GM23338 (cell line): ENCODE measurements around the gene NDUFV1. TPM values are rescaled to one million over a fixed set of nuclear protein-coding genes. Genes with fewer than 3 reads are reported as not detected.
"Not testable (repeated sequence)": the region's sequence is repeated elsewhere in the genome, so short reads cannot be mapped to it uniquely, and the experiment has no call there.

Experiments used
- ATAC-seq: fragments of 200-7000 bp; cut with Tn5 transposase; 3 replicates; pipeline ENCODE4 v1.9.1; 2020
- DNase-seq: peaks from one replicate; pipeline ENCODE4 v3.0.0-alpha.2; 2015; ENCODE audit warnings: low spot score
- H2AFZ ChIP-seq: fragments of 200-600 bp; sonication (generic); 2 replicates; pipeline ENCODE4 v1.8.0; 2016; ENCODE audit warnings: antibody characterized with exemption, mild to moderate bottlenecking, moderate library complexity
- H3F3A ChIP-seq: fragments of 200-600 bp; sonication (generic); replicated peaks from 2 replicates; pipeline ENCODE4 v1.8.0; 2017; ENCODE audit warnings: antibody characterized with exemption, mixed run types, low read depth
- H3K27ac ChIP-seq: fragments of 200-600 bp; sonication (generic); 2 replicates; pipeline ENCODE4 v1.6.1; 2016; ENCODE audit warnings: low read depth
- H3K27me3 ChIP-seq: fragments of 200-600 bp; sonication (generic); 2 replicates; pipeline ENCODE4 v1.8.0; 2016; ENCODE audit warnings: mild to moderate bottlenecking, mixed run types, moderate library complexity; ENCODE audit not compliant: insufficient read depth
- H3K36me3 ChIP-seq: fragments of 200-600 bp; sonication (generic); 2 replicates; pipeline ENCODE4 v1.8.0; 2016; ENCODE audit warnings: mild to moderate bottlenecking; ENCODE audit not compliant: insufficient read depth
- H3K4me1 ChIP-seq: fragments of 200-600 bp; sonication (generic); 2 replicates; pipeline ENCODE4 v1.8.0; 2016; ENCODE audit warnings: mild to moderate bottlenecking, moderate library complexity; ENCODE audit not compliant: insufficient read depth
- H3K4me2 ChIP-seq: fragments of 200-600 bp; sonication (generic); 2 replicates; pipeline ENCODE4 v1.7.1; 2017; ENCODE audit warnings: mixed run types
- H3K4me3 ChIP-seq: fragments of 200-600 bp; sonication (generic); 2 replicates; pipeline ENCODE4 v1.6.1; 2016; ENCODE audit warnings: mixed run types
- H3K79me2 ChIP-seq: fragments of 200-600 bp; sonication (generic); replicated peaks from 2 replicates; pipeline ENCODE4 v1.8.0; 2017; ENCODE audit warnings: mild to moderate bottlenecking; ENCODE audit not compliant: insufficient read depth
- H3K9me2 ChIP-seq: fragments of 200-600 bp; sonication (generic); 2 replicates; pipeline ENCODE4 v1.8.0; 2017; ENCODE audit not compliant: insufficient read depth
- H4K20me1 ChIP-seq: fragments of 200-600 bp; sonication (generic); replicated peaks from 2 replicates; pipeline ENCODE4 v1.8.0; 2017; ENCODE audit warnings: mild to moderate bottlenecking; ENCODE audit not compliant: insufficient read depth
- H3K27ac Mint-ChIP-seq: 2 replicates; pipeline ENCODE4 v1.8.0; 2020; ENCODE audit warnings: inconsistent platforms, mild to moderate bottlenecking, moderate library complexity, mixed read lengths
- H3K27me3 Mint-ChIP-seq: 3 replicates; pipeline ENCODE4 v1.8.0; 2022; ENCODE audit warnings: low read depth, mild to moderate bottlenecking, moderate library complexity, mixed read lengths, inconsistent platforms; ENCODE audit not compliant: insufficient read depth, poor library complexity
- H3K36me3 Mint-ChIP-seq: 3 replicates; pipeline ENCODE4 v1.8.0; 2021; ENCODE audit warnings: low read depth, mild to moderate bottlenecking, inconsistent platforms, moderate library complexity, mixed read lengths
- H3K4me1 Mint-ChIP-seq: 3 replicates; pipeline ENCODE4 v1.8.0; 2020; ENCODE audit warnings: mild to moderate bottlenecking, inconsistent platforms, mixed read lengths
- H3K4me3 Mint-ChIP-seq: 3 replicates; pipeline ENCODE4 v1.8.0; 2021; ENCODE audit warnings: moderate library complexity, mild to moderate bottlenecking, inconsistent platforms, mixed read lengths
- H3K9me3 Mint-ChIP-seq: 3 replicates; pipeline ENCODE4 v1.8.0; 2020; ENCODE audit warnings: moderate library complexity, mild to moderate bottlenecking, inconsistent platforms, mixed read lengths
- EZH2 ChIP-seq: fragments of 200-600 bp; sonication (generic); IDR thresholded peaks from one replicate; pipeline ENCODE4 v1.8.0; 2017; ENCODE audit warnings: antibody characterized with exemption, mild to moderate bottlenecking, low read depth; ENCODE audit not compliant: unreplicated experiment
- POLR2AphosphoS5 ChIP-seq: IDR thresholded peaks from 2 replicates; pipeline ENCODE4 v1.6.1; 2016; ENCODE audit warnings: antibody characterized with exemption, low read depth
- ZNF114 ChIP-seq: fragments of 250-450 bp; sonication (Bioruptor Pico); IDR thresholded peaks from 2 replicates; pipeline ENCODE4 v1.5.0; 2020; ENCODE audit warnings: mild to moderate bottlenecking, moderate library complexity
- ZNF331 ChIP-seq: fragments of 250-450 bp; sonication (Bioruptor Pico); IDR thresholded peaks from 2 replicates; pipeline ENCODE4 v1.5.0; 2020; ENCODE audit warnings: low read depth, mild to moderate bottlenecking, moderate library complexity
- polyA plus RNA-seq: library from polyadenylated mRNA; unstranded; fragments of >200 nt; fragmentation: Nextera tagmentation; extraction: Ambion mirVana; gene quantifications from 2 replicates; pipeline ENCODE4 v1.2.1, GENCODE V29; 2016
- total RNA-seq: library from RNA; depleted of rRNA; stranded (reverse); fragments of >200 nt; shearing (Covaris generic); gene quantifications from 2 replicates; pipeline ENCODE4 v1.2.3, GENCODE V29; 2014

Gene NDUFV1
- total and polyA plus RNA-seq, 2 experiments from 2014 or later: 104 to 241 TPM

DNA sequence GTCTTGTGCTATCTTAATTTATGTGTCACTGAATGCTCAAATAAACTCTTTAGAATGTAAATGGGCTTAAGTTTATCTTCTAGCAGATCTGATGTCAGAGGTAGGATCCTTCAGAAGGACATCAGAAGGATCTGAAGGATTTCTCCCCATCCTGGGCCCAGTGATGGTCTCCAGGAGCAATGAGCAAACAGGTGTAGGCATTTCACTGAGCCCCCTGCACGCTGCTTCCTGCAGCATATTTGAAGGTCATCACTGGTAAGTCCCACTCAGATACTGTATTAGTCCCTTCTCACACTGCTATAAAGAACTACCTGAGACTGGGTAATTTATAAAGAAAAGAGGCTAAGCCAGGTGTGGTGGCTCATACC lies 18.6 kb upstream of the NDUFV1 start:
- Histone ChIP-seq H2AFZ (no peak overlapping the region), H3K79me2 (peaks cover 22% of the 10 kb centered on the region), H3K36me3 (peaks cover 11% of the 10 kb centered on the region; the same call in 1 of the 2 replicates), H3K4me3 (no peak overlapping the region), H3K27me3 (no peaks in the 10 kb centered on the region), H3F3A (peaks cover 23% of the 10 kb centered on the region), H3K4me2 (no peak overlapping the region), H3K9me2 (no peaks in the 10 kb centered on the region), H4K20me1 (peaks cover 17% of the 10 kb centered on the region; the same call in 1 of the 2 replicates), H3K27ac (peak overlapping the region; percentile 50), H3K4me1 (peaks cover 12% of the 10 kb centered on the region)
- ATAC-seq (no peak), DNase-seq (no peak)
- no peak overlapping the region for H3K27ac Mint-ChIP-seq
- H3K27me3 Mint-ChIP-seq: peaks cover 26% of the 10 kb centered on the region
- H3K36me3 Mint-ChIP-seq: peaks cover 50% of the 10 kb centered on the region
- peaks cover 26% of the 10 kb centered on the region for H3K4me1 Mint-ChIP-seq
- peaks cover 2% of the 10 kb centered on the region; the same call in 2 of the 3 replicates for H3K9me3 Mint-ChIP-seq
- H3K4me3 Mint-ChIP-seq: no peak overlapping the region
- no peak for TF ChIP-seq ZNF114
- no peak for TF ChIP-seq ZNF331 (CRISPR knock-in tag)
- no peak for TF ChIP-seq EZH2

DNA sequence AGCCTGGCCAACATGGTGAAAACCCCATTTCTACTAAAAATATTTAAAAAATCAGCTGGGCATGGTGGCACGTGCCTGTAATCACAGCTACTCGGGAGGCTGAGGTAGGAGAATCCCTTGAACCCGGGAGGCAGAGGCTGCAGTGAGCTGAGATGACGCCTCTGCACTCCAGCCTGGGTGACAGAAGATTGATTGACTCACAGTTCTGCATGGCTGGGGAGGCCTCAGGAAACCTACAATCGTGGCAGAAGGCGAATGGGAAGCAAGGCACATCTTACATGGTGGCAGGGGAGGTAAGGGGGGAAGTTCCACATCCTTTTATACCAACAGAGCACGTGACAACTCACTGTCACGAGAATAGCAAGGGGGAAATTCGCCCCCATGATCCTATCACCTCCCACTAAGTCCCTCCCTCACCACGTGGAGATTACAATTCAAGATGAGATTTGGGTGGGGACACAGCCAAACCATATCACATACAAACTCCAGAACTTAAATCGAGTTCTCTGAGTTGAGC lies 17.8 kb upstream of the NDUFV1 start:
- not testable (repeated sequence) for H3K4me3 Mint-ChIP-seq
- peaks cover 28% of the 10 kb centered on the region for H3K4me1 Mint-ChIP-seq

DNA sequence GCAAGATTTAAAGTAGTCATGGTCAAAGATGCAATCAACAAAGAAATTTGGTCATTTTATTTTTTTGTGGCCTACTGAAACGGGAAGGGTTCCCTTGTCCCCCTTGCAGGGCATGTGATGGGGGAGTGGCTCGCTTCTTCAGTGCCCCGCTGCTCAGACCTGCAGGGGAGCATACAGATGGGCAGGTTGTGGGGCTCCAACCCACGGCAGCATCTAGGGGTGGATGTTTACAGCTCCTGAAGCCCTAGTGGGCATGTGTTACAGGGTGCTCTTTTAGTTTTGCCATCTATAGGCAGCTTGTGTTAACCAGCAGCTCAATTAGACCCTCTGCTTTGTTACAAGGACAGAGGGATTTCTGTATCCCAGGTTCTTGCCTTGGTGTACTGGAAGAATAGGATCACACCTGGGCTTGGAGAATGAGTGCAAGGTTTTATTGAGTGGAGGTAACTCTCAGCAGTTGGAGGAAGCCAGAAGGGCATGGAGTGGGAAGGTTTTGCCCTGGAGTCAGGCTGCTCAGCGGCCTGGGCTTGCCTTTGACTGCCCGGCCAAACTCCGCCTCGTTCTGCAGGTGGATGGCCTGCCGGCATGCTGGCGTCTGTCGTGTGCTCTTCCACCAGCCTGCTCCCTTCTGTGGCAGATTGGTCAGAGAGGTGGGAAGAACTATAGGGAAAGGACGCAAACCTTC lies 13.7 kb upstream of the NDUFV1 start:
- peaks cover 12% of the 10 kb centered on the region for H3K36me3 Mint-ChIP-seq
- Histone ChIP-seq H3K4me1 (peaks cover 4% of the 10 kb centered on the region), H3K9me2 (no peaks in the 10 kb centered on the region), H3K27ac (no peak overlapping the region), H3K27me3 (no peaks in the 10 kb centered on the region), H3K4me2 (no peak overlapping the region), H3K4me3 (no peak overlapping the region), H2AFZ (peak overlapping the region; percentile 38; the same call in 1 of the 2 replicates), H4K20me1 (peaks cover 2% of the 10 kb centered on the region; the same call in 1 of the 2 replicates), H3K79me2 (no peaks in the 10 kb centered on the region), H3F3A (peaks cover 3% of the 10 kb centered on the region; the same call in 1 of the 2 replicates), H3K36me3 (no peaks in the 10 kb centered on the region)
- ATAC-seq (peak; percentile 69), DNase-seq (no peak)
- H3K27me3 Mint-ChIP-seq: peaks cover 17% of the 10 kb centered on the region
- no peak overlapping the region for H3K4me3 Mint-ChIP-seq
- H3K9me3 Mint-ChIP-seq: peaks cover 14% of the 10 kb centered on the region
- TF ChIP-seq POLR2AphosphoS5 (no peak), EZH2 (no peak)
- no peak overlapping the region; the same call in 1 of the 2 replicates for H3K27ac Mint-ChIP-seq
- H3K4me1 Mint-ChIP-seq: peaks cover 12% of the 10 kb centered on the region

More for the DNA sequence above, 17.8 kb upstream of the NDUFV1 start:
- Histone ChIP-seq H3K4me1 (peaks cover 13% of the 10 kb centered on the region), H3K27ac (peak overlapping the region; percentile 66; the same call in 1 of the 2 replicates), H3K79me2 (peaks cover 18% of the 10 kb centered on the region), H3K36me3 (peaks cover 11% of the 10 kb centered on the region; the same call in 1 of the 2 replicates), H3F3A (peaks cover 23% of the 10 kb centered on the region), H4K20me1 (peaks cover 17% of the 10 kb centered on the region; the same call in 1 of the 2 replicates)
- not testable (repeated sequence) for H3K9me3 Mint-ChIP-seq, ATAC-seq, H3K27me3 ChIP-seq, H3K27ac Mint-ChIP-seq, H3K4me3 ChIP-seq, DNase-seq, H3K4me2 ChIP-seq, H3K9me2 ChIP-seq, H2AFZ ChIP-seq
- peaks cover 50% of the 10 kb centered on the region for H3K36me3 Mint-ChIP-seq
- peaks cover 29% of the 10 kb centered on the region for H3K27me3 Mint-ChIP-seq
